ENCODE results near the gene RAB44.

Gene RAB44

DNA sequence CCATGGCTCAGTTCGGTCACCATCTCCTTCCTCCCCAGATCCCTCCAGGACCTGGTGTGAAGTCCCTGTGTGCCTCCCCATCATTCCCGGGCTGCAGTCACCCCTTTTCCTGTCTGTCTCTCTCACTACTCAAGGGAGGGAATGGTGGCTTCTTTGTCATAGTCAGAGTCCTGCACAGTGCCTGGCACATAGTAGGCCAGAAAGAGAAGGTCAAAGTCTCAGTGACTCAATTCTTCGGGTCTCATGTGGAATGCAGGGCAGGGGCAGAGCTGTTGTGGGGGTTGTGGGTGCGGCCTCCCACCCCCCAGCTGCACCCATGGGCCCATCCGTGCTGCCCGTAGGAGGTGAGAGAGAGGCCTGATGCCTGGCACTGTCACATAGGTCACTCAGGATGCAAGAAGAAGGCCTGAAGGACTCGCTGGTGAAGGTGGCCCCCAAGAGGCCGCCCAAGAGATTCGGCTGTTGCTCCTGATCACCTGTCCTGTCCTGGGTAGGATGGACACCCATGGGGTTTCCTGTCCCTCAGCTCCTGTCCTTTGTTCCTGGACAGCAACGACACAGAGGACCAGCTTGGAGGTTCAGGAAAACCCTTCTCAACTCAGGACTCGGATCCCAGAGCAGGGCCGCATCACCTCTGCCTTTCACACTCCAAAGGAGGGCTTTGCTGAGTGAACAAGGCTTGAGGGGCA is 34.1 kb downstream of the RAB44 start:
- DNase-seq, result no peak

DNA sequence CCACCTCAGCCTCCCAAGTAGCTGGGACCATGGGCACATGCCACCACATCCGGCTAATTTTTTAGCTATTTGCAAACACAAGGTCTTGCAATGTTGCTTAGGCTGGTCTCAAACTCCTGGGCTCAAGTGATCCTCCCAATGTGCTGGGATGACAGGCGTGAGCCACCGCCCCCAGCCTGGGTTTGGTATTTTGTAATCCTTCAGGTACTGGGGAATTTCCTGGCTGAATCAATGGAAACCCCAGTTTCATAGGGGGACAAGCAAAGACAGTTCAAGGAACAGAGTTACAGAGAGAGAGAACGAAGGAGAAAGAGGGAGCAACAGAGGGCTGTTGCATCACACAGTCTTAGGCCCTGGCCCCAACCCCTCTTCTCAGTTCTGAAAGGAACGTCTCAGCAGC is 35.7 kb downstream of the RAB44 start:
- DNase-seq, result no peak

DNA sequence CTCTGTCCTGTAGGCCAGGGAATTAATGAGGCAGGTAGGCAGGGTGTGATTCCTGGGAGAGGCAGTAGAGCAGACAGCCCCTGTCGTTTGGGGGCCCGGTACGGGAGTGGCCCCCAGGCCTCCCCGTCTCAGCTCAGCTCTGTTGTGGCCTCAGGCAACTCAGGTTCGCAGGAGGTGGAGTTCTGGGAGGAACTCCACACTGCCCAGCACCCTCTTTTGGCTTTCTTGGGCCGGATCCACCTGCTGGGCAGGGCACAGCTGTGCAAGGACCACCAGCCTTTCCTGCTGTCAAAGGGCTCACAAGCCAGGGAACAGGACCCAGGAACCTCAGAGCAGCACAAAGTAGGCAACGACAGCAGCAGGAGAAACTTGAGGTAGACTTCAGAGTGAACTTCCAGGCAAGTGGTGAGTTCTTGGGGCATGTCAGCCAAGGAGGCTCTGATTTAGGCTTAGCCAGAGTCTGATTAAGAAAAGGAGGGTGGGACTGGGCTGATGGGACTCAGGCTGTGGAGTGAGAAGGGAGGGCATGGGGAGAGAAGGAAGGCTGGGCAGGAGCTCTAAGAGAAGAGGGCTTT is 36.9 kb downstream of the RAB44 start:
- no peak for DNase-seq

DNA sequence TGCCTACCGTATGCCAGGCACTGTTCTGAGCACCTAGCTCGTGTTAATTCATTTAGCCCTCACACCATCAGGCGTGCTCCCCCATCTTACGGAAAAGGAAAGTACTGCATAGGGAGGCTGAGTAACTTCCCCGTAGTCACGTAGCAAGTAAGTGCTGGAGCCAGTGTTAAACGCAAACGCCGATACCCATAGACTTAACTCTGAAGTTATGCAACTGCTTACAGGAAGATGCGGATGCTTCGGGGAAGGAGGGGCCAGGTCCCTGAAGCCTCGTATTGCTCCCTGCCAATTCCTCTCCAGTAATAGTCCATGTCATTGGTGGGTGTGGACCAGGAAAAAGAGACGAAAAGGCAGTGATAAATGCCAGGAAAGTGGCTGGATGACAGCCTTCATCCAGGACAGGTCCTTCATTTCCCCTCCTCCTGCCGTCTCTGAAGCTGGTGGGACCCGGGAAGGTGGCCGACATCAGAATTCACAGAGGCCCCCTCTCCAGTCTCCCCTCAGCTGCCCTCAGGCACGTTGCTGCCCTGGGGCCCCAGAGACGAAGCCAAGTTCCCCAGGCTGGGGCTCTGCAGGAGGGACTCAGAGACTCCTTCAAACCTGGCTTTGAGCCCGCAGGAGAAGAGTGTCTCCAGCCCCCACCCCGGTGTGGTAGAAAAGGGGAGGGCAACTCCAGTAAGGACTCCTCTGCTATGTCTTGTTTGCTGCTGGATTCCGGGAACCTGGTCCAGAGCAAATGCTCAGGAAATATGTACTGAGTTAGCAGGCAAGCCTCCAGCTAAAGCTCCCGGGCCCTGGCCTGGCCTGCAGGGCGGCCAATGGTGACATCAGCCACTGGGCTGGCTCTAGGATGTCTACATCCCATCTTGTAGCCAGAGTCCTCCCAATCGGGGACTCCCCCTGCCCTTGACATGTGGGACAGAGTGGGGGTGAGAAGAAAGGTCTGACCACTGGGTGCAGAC is 37.8 kb downstream of the RAB44 start:
- DNase-seq, result no peak

- DNase-seq, result no peak
These were observed 39.6 kb downstream of the RAB44 start for GRCh38 chr6:36737043-36737785.

- DNase-seq, result no peak
These were observed 40.5 kb downstream of the RAB44 start for GRCh38 chr6:36738108-36738507.

- DNase-seq, result no peak
These were observed 42.6 kb downstream of the RAB44 start for GRCh38 chr6:36739947-36740817.

DNA sequence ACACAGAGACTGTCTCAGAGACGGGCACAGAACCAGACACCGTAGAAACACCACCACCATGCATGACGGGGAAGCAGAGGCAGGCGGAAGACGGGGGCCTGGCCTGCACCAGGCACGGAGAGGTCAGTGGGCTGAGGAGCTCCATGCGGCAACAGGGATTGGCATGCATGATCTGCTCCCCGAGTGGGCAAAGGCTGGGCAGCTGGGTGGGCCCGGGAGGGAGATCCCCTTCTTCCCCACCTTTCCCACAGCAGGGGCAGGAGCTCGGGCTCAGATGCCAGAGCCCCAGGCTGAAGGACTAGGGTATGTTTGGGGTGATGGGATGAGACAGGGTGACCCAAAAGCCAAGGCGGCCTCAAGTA is 43.2 kb downstream of the RAB44 start:
- DNase-seq, result no peak

DNA sequence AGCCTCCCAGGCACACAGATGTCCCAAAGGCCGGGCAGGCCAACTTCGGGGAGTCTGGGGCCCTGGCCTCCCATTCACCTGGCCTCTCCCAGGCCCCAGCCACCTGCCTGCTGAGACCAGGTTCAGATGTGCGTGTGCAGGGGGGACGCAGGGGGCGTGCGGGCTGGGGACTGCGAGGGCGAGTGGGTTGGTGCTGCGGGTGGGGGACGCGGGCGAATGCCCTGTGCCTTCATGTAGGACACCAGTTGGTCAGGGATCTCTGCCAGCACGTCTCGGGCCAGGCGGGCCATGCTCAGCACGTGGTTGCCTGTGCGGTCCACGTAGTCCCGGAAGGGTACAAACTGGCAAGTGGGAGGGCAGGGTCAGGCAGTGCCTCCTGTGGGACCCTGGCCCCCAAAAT is 44.5 kb downstream of the RAB44 start:
- DNase-seq, result no peak

DNA sequence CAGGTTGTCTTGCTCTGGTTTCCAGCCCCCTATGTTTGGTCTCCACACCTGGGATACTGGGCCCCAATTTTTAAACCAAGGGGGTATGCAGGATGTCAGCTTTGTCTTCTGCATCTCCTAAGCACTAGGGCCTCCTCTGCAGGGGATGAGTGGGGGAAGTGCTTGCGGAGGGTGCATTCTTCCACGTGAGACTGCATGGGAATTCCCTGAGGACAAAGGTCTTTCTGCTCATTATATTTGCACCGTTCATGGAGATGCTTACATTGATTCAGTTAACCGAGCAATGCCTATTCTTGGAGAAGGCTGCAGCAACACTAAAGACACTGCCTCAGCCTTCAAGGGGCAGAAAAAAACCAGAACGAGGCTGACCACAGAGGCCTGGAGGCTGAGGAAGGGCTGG is 45.4 kb downstream of the RAB44 start:
- DNase-seq, result no peak

- DNase-seq, result no peak
These were observed 46.1 kb downstream of the RAB44 start for GRCh38 chr6:36743538-36744303.

- DNase-seq, result no peak
These were observed 46.7 kb downstream of the RAB44 start for GRCh38 chr6:36744304-36744673.

- no peak for DNase-seq
These were observed 47.7 kb downstream of the RAB44 start for GRCh38 chr6:36745283-36745682.

GRCh38 chr6:36745836-36746235 is 48.2 kb downstream of the RAB44 start:
- no peak for DNase-seq

DNA sequence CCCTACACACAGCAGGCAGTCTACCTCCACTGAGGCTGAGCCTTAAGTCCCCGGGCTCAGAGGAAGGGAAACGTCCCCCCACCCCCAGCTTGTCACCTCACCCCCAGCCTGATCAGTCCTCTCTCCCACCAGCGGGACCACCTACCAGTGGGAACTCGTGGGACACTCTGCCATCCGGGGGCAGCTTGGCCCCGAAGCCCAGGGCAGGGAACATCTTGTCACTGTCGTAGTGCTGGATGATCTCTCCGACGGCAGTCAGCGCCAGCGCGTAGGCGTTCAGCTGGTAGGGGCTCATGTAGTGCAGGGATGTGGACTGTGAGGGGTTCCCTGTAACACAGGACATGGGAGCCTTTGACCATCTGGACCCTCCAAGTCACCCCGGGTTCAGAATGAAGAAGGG is 48.6 kb downstream of the RAB44 start:
- no peak for DNase-seq

GRCh38 chr6:36749829-36750489 is 52.3 kb downstream of the RAB44 start:
- no peak for DNase-seq

DNA sequence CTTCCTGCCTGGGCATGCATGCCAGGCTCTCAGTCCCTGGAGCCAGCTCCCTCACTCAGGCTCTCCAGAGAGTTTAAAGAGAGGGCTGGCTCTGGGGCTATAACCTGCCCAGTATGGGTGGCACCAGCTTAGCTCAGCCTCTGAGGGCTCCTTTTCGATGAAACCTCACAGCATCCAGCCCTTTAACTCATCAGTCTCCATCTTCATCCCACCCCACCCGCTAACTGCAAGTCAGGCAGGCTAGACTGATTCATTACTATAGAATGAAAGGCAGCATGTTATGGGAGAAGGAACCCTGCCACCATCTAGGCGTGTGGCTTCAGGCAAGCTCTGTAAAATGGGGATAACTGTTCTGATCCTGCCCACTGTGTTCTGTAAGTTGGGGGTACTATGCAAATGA is 53.5 kb downstream of the RAB44 start:
- no peak for DNase-seq

DNA sequence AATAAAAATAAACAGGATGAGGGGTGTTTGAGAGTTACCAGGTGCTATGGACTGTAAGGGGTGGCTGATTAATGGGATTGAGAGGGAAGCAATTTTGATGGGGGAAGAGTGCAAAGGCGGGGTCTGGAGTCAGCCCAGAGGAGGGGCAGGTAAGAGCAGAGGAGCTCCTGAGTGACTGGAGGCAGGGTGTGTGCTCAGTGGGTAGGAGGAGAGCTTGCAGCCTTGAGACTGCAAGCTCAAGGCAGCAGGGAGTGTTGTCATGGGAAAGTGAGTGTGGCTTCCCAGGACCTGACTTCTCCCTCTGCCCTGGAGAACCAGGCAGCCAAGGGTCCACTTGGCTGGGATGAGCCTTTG is 54.2 kb downstream of the RAB44 start:
- DNase-seq, result no peak

DNA sequence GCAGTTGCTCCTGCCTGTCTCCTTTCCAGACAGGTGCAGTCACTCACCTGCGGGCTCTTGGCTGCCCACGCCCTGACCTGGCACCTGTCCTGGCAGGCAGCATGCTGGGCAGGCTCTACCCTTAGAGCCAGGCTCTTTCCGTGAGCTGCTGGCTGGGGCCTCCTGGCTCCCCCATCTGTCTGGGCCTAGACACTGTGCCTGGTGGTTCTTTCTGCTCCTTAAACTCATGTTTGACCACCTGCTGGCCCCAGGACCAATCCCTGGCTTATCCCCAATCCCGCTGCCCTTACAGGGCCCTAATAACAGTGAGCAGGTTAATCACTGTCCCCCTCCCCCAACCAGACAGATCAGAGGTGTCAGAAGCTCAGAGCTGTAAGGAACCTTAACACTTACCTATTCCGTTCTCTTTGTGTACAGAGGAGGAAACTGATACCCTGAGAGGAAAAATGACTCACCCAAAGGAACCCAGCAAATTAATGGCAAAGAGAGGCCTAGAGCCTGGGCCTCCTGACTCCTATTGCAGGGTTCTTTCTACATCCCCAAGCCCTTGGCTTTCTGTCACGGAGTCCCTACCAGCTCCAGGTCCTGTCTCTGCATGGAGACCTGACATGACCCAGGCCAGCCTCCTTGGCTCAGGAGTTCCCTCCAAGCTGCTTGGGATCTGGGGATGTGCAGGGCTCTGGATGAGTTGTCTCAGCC is 54.7 kb downstream of the RAB44 start:
- peak; percentile 16 for DNase-seq

DNA sequence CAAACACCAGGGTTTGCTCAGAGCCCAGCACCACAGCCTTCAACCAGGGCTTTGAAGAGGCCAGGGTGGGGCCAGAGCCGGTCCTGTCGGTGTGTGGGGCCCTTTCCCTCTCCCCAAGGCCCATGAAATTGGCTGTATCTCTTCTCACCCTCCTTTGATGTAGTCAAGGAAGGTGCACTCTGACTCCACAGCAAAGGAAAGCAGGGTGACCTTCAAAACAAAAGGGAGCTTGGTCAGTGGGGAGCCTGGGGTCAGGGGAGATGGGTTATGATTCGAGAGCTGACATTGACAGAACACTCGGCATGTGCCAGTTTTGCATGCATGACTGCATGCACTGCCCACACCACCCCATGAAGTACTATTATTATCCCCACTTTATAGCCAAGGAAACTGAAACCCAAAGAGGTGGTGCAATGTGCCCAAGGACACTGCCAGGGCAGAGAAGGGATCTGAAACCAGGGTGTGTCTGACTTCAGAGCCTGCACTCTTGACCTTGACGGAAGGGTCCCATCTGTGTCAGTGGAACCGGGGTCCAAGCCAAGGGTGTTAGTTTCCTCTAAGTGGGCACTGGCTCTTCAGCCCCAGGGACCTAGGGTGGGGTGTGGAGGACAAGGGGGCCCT is 55.4 kb downstream of the RAB44 start:
- DNase-seq, result no peak

All from NCI-H146 (cell line).